Measurements from ENCODE around the gene JMJD8. TPM values are rescaled to one million over a fixed set of nuclear protein-coding genes. Genes with fewer than 3 reads are reported as not detected.

Gene JMJD8
- total and polyA plus RNA-seq, 9 of the 15 experiments (the other 6 are each of a cell fraction or from before 2014, with no cell fraction given): 1.2 to 50.6 (median 29.3) TPM

DNA sequence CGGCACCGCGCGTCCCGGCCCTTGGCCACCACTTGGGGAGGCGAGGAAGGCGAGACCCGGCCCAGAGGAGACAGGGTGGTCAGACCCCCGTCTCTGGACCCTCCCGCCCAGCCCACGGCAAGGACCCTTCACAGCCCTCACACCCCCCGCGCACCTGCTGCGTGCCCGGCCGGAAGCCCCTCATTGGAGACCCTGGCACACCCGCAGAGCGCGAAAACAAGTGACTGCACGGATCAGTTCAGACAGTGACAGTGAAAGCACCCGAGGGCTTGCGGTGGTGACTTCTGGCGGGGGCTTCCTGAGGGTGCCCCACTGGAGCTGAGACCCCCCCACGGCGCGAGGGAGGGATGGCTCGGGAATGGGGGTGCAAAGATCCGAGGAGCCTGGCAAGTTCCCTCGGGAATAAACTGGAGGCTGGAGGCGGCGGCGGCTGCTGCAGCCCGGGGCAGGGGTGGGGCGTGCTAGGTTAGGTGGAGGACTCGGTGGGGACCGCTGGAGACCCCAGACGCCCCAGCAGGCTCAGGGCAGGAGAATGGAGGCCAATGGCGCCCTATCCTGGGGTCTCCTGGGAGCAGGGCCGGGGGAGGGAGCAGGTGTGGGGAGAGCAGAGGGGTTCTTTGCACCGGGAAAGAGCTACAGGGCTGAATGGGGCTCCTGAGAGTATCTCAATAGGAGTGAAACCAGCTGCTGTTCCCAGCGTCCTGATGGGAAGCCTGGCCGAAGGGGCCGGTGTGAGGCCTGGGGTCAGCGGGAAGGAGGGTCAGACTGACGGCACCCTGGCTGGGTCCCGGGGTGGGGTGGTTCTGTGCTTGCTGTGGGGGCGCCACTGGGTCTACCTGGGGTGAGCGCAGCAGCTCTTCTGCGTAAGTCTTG lies 22.3 kb upstream of the JMJD8 start (continued):
- no peak for TF ChIP-seq HOMEZ (CRISPR knock-in tag; IDR thresholded peaks at IDR 0.05)
- no peak for TF ChIP-seq GTF2B (IDR thresholded peaks at IDR 0.05; ENCODE audit: extremely low read depth, insufficient read length)
- 0 out of 2 replicates have a peak, but pooled peaks have one; percentile 8 for TF ChIP-seq ZNF644 (tag; IDR thresholded peaks at IDR 0.05; ENCODE audit: low read depth)
- TF ChIP-seq GTF2A2 (tag; IDR thresholded peaks at IDR 0.05): no peak
- TF ChIP-seq EZH2 (IDR thresholded peaks at IDR 0.05; ENCODE audit: borderline replicate concordance, low read depth, low read length): no peak
- TF ChIP-seq, protein P1, sequence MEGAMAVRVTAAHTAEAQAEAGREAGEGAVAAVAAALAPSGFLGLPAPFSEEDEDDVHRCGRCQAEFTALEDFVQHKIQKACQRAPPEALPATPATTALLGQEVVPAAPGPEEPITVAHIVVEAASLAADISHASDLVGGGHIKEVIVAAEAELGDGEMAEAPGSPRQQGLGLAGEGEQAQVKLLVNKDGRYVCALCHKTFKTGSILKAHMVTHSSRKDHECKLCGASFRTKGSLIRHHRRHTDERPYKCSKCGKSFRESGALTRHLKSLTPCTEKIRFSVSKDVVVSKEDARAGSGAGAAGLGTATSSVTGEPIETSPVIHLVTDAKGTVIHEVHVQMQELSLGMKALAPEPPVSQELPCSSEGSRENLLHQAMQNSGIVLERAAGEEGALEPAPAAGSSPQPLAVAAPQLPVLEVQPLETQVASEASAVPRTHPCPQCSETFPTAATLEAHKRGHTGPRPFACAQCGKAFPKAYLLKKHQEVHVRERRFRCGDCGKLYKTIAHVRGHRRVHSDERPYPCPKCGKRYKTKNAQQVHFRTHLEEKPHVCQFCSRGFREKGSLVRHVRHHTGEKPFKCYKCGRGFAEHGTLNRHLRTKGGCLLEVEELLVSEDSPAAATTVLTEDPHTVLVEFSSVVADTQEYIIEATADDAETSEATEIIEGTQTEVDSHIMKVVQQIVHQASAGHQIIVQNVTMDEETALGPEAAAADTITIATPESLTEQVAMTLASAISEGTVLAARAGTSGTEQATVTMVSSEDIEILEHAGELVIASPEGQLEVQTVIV (CRISPR knock-in tag; IDR thresholded peaks at IDR 0.05; ENCODE audit: borderline replicate concordance): no peak
- no peak for TF ChIP-seq FIP1L1 (IDR thresholded peaks at IDR 0.05; ENCODE audit: low read depth, low read length, poor library complexity, severe bottlenecking)
- TF ChIP-seq OTX1 (CRISPR knock-in tag; IDR thresholded peaks at IDR 0.05): no peak
- TF ChIP-seq ATF1 (CRISPR knock-in tag; IDR thresholded peaks at IDR 0.05): no peak
- no peak for TF ChIP-seq ATF1 (tag; IDR thresholded peaks at IDR 0.05)

All from K562 (cell line).